G401.6 (cell line): ENCODE results near the gene WWOX.

Experiments used
- FAIRE-seq: peaks from 2 replicates; lab custom pipeline; 2012; peaks lifted over from hg19 to GRCh38; lab: Jason Lieb, UNC

Gene WWOX

GRCh38 chr16:78695391-78695790 lies 595.9 kb downstream of the WWOX start:
- FAIRE-seq, result no peak

- FAIRE-seq, result no peak
Observed at GRCh38 chr16:78696797-78697196, 597.3 kb downstream of the WWOX start.

GRCh38 chr16:78697426-78697825 lies 598.0 kb downstream of the WWOX start:
- FAIRE-seq, result no peak

- no peak for FAIRE-seq
Observed at GRCh38 chr16:78703936-78704335, 604.5 kb downstream of the WWOX start.

- FAIRE-seq, result no peak
Observed at GRCh38 chr16:78704416-78704815, 605.0 kb downstream of the WWOX start.

GRCh38 chr16:78705694-78706093 lies 606.2 kb downstream of the WWOX start:
- no peak for FAIRE-seq

GRCh38 chr16:78706637-78707036 lies 607.2 kb downstream of the WWOX start:
- FAIRE-seq, result no peak

- no peak for FAIRE-seq
Observed at GRCh38 chr16:78709137-78709884, 609.9 kb downstream of the WWOX start.

GRCh38 chr16:78715106-78715505 lies 615.7 kb downstream of the WWOX start:
- no peak for FAIRE-seq

- FAIRE-seq, result no peak
Observed at GRCh38 chr16:78715673-78716072, 616.2 kb downstream of the WWOX start.

- no peak for FAIRE-seq
Observed at GRCh38 chr16:78718141-78718540, 618.7 kb downstream of the WWOX start.

- no peak for FAIRE-seq
Observed at GRCh38 chr16:78720416-78720815, 621.0 kb downstream of the WWOX start.

- FAIRE-seq, result no peak
Observed at GRCh38 chr16:78727536-78727935, 628.1 kb downstream of the WWOX start.

- no peak for FAIRE-seq
Observed at GRCh38 chr16:78729687-78730086, 630.2 kb downstream of the WWOX start.

- FAIRE-seq, result no peak
Observed at GRCh38 chr16:78731785-78732184, 632.3 kb downstream of the WWOX start.

GRCh38 chr16:78732696-78733095 lies 633.2 kb downstream of the WWOX start:
- no peak for FAIRE-seq

GRCh38 chr16:78735337-78735736 lies 635.9 kb downstream of the WWOX start:
- no peak for FAIRE-seq

- FAIRE-seq, result no peak
Observed at GRCh38 chr16:78737630-78738029, 638.2 kb downstream of the WWOX start.

- FAIRE-seq, result no peak
Observed at GRCh38 chr16:78738557-78738956, 639.1 kb downstream of the WWOX start.

- FAIRE-seq, result no peak
Observed at GRCh38 chr16:78740269-78740668, 640.8 kb downstream of the WWOX start.

- FAIRE-seq, result no peak
Observed at GRCh38 chr16:78742501-78743283, 643.2 kb downstream of the WWOX start.

GRCh38 chr16:78743556-78743955 lies 644.1 kb downstream of the WWOX start:
- no peak for FAIRE-seq

GRCh38 chr16:78744099-78744498 lies 644.6 kb downstream of the WWOX start:
- no peak for FAIRE-seq

- no peak for FAIRE-seq
Observed at GRCh38 chr16:78744796-78745107, 645.3 kb downstream of the WWOX start.
